Kidney tubule cell (primary cell): ENCODE data around the gene SVOPL.

Experiments used
- DNase-seq: peaks from one replicate; pipeline ENCODE4 v3.0.0-alpha.2; 2018; ENCODE audit warnings: low spot score

Gene SVOPL

DNA sequence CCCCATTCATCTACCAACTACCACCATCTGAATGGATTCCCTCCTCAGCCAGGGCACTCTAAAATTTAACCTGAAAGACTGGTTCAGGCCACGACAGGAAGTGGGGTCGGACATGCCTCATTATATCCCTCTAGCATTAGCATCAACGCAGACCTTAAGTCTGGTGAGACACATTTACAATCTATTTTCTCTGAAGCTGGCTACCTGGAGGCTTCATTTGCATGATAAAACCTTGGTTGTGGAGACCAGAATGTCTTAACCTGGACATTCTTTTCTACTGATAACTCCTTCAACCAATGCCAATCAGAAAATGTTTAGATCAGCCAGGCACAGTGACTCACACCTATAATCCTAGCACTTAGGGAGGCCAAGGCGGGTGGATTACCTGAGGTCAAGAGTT lies 42.3 kb downstream of the SVOPL start:
- DNase-seq, result no peak

DNA sequence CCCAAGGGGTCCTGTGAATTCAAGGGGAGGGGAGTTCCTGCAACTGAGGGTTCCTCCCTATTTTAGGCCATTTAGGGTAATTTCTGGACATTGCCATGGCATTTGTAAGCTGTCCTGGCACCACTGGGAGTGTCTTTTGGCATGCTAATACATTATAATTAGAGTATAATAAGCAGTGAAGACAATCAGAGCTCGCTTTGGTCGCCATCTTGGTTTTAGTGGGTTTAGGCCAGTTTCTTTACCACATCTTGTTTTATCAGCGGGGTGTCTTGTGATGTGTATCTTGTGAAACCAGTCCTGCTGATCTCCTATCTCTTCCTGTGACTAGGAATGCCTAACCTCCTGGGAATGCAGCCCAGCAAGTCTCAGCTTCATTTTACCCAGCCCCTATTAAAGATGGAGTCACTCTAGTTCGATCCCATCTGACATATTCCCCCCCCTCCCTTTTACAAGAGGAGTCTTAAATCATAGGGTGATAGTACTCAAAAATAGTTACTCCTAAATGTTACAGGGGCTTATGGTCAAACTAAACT lies 43.2 kb downstream of the SVOPL start:
- no peak for DNase-seq

- no peak for DNase-seq
Measured at GRCh38 chr7:138656952-138657351, 44.2 kb downstream of the SVOPL start.

GRCh38 chr7:138654616-138655015 lies 46.5 kb downstream of the SVOPL start:
- DNase-seq, result no peak

GRCh38 chr7:138649506-138649905 lies 51.7 kb downstream of the SVOPL start:
- DNase-seq, result no peak

GRCh38 chr7:138645284-138645683 lies 55.9 kb downstream of the SVOPL start:
- no peak for DNase-seq

GRCh38 chr7:138632826-138633602 lies 68.1 kb downstream of the SVOPL start:
- no peak for DNase-seq

- no peak for DNase-seq
Measured at GRCh38 chr7:138632384-138632783, 68.8 kb downstream of the SVOPL start.

- no peak for DNase-seq
Measured at GRCh38 chr7:138630059-138630610, 71.0 kb downstream of the SVOPL start.

- no peak for DNase-seq
Measured at GRCh38 chr7:138627361-138627760, 73.8 kb downstream of the SVOPL start.

DNA sequence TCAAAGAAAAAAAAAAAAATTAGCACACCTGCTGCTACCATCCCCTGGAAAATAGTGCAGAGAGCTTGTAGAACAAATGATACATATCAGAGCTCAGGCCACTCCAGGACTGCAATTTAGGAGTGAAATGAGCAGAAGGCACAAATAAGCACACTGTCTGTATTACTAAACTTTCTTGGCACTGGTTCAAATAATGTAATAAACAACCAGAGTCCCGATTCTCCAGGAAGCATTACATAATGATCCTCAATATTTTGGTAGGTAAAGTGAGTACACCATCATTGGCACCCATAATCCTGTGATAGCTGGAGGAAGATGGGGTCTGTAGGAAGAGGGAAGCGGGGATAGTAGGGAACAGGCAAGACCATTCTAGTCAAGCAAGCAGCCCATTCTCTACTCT lies 74.3 kb downstream of the SVOPL start:
- DNase-seq, result no peak

DNA sequence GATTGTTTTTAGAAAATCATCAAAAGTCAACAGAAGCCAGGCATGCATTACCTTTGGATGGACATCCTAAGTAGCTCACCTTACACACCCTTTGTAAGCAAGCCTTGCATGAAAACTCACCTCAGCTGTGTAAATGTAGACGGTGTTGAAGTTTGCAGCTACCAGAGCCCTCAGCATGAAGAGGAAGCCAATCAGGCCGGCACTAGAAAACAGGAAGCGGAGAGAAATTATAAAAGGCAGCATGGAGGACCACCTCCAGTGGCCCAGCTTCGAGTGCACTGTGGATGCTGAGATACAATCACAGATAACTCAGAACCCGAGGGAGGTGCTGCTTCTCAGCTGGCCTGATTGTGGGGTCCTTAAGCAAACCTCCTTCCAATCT lies 75.3 kb downstream of the SVOPL start:
- DNase-seq, result no peak

GRCh38 chr7:138625084-138625848 lies 75.9 kb downstream of the SVOPL start:
- DNase-seq, result no peak

GRCh38 chr7:138622841-138623240 lies 78.3 kb downstream of the SVOPL start:
- DNase-seq, result no peak

GRCh38 chr7:138618933-138619332 lies 82.2 kb downstream of the SVOPL start:
- peak; percentile 69 for DNase-seq

DNA sequence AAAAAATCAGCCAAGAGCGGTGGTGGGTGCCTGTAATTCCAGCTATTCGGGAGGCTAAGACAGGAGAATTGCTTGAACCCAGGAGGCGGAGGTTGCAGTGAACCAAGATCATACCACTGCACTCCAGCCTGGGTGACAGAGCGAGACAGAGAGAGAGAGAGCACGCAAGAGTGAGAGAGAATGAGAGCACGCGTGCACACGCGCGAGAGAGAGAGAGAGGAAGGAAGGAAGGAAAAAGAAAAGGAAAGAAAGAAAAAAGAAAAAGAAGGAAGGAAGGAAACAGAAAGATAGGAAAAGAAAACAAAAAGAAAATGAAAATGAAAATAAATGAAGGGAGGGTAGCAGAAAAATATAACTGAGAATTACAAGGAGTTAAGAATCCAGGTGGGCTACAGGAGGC lies 82.7 kb downstream of the SVOPL start:
- no peak for DNase-seq

- no peak for DNase-seq
Measured at GRCh38 chr7:138616085-138616484, 85.1 kb downstream of the SVOPL start.

DNA sequence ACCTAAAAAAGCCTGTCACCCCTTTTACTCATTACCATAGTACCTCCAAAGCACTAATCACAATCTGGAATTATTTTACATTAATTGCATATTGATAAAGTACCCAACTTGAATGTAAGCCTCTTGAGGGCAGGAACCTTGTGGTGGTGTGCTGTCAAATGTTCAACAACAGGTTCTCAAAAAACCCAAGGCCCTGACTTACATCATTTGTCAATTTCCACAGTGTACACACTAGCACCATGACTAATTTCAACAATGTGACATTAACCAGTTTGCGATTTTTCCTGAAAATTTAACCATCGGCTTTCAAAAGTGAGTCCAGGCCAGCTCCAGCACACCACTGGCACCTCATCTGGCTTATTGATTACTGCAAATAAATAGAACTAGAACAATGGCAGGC lies 87.5 kb downstream of the SVOPL start:
- no peak for DNase-seq

DNA sequence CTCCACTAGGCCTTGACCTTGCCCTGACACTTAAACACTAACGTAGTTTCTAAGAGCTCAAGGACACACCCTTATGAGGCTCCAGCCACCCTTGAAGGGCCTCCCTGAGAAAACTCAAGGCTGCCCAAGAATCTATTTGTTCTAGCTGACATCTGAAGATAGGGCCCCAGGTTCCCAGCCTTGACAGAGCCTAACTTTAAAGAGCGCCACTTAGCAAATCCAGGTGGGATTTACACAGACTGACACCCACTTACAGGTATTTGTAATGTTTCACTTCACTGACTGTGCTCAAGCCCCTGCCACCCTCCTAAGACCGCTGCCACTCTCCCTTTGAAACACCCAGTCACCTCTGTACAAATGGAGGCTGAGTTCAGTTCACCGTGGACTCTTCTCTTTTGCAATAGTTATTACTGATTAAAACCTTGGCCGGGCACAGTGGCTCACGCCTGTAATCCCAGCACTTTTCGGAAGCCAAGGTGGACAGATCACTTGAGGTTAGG lies 90.4 kb downstream of the SVOPL start:
- DNase-seq, result peak; percentile 6

GRCh38 chr7:138608275-138608674 lies 92.9 kb downstream of the SVOPL start:
- no peak for DNase-seq

DNA sequence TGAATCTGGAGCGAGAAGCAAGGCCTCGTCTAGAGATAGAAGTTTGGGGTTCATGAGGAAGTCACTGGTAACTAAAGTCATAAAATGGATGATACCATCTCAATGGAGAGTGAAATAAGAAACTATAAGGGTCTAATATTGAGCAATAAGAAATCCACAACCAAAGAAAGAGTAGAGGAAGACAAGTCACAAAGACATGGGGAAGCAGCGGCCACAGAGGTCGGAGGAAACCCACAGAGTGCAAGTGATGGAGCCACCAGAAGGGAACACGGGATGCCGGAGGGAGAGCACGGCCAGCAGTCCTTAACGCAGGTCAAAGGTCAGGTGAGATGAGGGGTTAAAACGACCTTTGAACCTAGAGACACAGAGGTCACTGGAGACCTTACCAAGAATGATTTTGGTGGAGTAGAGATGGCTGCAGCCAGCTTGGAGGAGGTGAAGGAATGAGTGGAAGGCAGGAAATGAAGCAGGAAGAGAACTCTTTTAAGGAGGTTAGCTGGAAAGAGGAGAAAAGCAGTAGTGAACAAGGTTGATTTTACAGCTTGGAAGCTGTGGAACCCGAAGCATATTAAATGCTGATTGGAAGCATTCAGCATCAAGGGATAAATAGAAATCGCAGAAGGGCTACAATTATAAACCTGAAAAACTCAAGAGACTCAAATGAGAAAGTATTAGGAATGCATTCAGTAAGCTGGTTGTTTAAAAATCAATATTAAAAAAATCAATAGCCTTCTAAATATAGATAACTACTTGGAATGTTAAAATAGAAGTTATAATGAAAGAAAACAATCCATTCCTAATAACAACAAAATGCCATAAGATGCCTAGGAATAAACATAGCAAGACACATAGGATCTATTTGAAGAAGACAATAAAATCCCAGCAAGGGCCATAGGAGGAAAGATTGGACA lies 93.7 kb downstream of the SVOPL start:
- DNase-seq, result no peak

DNA sequence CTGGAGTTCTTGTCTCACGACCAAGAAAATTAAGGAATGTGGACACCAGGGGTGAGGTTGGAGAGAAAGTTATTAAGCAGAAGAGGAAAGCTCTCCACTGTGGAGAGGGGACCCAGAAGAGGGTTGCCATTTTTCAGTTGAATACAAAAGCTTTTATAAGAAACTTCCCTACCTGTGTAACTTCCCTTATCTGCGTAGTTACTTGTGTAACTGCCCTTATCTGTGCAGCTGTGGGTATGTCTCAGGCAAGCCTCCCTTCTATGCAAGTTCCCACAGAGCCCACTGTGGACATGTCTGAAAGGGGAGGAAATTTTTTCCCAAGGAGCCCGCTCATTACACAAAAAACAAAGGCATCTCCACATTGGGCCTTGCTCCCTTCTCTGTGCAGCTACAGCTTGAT lies 94.9 kb downstream of the SVOPL start:
- no peak for DNase-seq
